ENCODE data around the gene ANXA8.

Gene ANXA8

GRCh38 chr10:47435081-47435480, 48.8 kb downstream of the ANXA8 start:
- no peak overlapping the region for H3K27ac Mint-ChIP-seq
- H3K27me3 Mint-ChIP-seq (ENCODE audit: low read depth), result peaks cover 24% of the 10 kb centered on the region
- peaks cover 28% of the 10 kb centered on the region for H3K9me3 Mint-ChIP-seq
- TF ChIP-seq CTCF (IDR thresholded peaks at IDR 0.05; ENCODE audit: unreplicated experiment in 3 of 3), result no peak
- no peaks in the 10 kb centered on the region for H3K36me3 Mint-ChIP-seq (ENCODE audit: low read depth)
- no peaks in the 10 kb centered on the region for H3K4me1 Mint-ChIP-seq
- no peak overlapping the region for H3K4me3 Mint-ChIP-seq

GRCh38 chr10:47425813-47426419, 58.0 kb downstream of the ANXA8 start:
- peaks cover 14% of the 10 kb centered on the region for H3K27me3 Mint-ChIP-seq (ENCODE audit: low read depth)
- no peak overlapping the region for H3K4me3 Mint-ChIP-seq
- no peak overlapping the region for H3K27ac Mint-ChIP-seq
- no peaks in the 10 kb centered on the region for H3K4me1 Mint-ChIP-seq
- no peaks in the 10 kb centered on the region for H3K36me3 Mint-ChIP-seq (ENCODE audit: low read depth)
- peaks cover 16% of the 10 kb centered on the region for H3K9me3 Mint-ChIP-seq
- no peak for TF ChIP-seq CTCF (IDR thresholded peaks at IDR 0.05; ENCODE audit: unreplicated experiment in 3 of 3)

- H3K4me3 Mint-ChIP-seq, result no peak overlapping the region
- peaks cover 12% of the 10 kb centered on the region for H3K9me3 Mint-ChIP-seq
- no peak for TF ChIP-seq CTCF (IDR thresholded peaks at IDR 0.05; ENCODE audit: unreplicated experiment in 3 of 3)
- no peaks in the 10 kb centered on the region for H3K4me1 Mint-ChIP-seq
- peaks cover 8% of the 10 kb centered on the region for H3K27me3 Mint-ChIP-seq (ENCODE audit: low read depth)
- H3K27ac Mint-ChIP-seq, result no peak overlapping the region
- H3K36me3 Mint-ChIP-seq (ENCODE audit: low read depth), result no peaks in the 10 kb centered on the region
Observed at GRCh38 chr10:47424231-47424630, 59.7 kb downstream of the ANXA8 start.

GRCh38 chr10:47423476-47423875, 60.4 kb downstream of the ANXA8 start:
- no peak overlapping the region for H3K27ac Mint-ChIP-seq
- peaks cover under 1% of the 10 kb centered on the region for H3K27me3 Mint-ChIP-seq (ENCODE audit: low read depth)
- no peak overlapping the region for H3K4me3 Mint-ChIP-seq
- no peaks in the 10 kb centered on the region for H3K36me3 Mint-ChIP-seq (ENCODE audit: low read depth)
- peaks cover 4% of the 10 kb centered on the region for H3K9me3 Mint-ChIP-seq
- TF ChIP-seq CTCF (IDR thresholded peaks at IDR 0.05; ENCODE audit: unreplicated experiment in 3 of 3), result no peak
- H3K4me1 Mint-ChIP-seq, result no peaks in the 10 kb centered on the region

- H3K9me3 Mint-ChIP-seq, result no peaks in the 10 kb centered on the region
- H3K27me3 Mint-ChIP-seq (ENCODE audit: low read depth), result no peaks in the 10 kb centered on the region
- no peak overlapping the region for H3K27ac Mint-ChIP-seq
- no peaks in the 10 kb centered on the region for H3K4me1 Mint-ChIP-seq
- no peak overlapping the region for H3K4me3 Mint-ChIP-seq
- no peaks in the 10 kb centered on the region for H3K36me3 Mint-ChIP-seq (ENCODE audit: low read depth)
- TF ChIP-seq CTCF (IDR thresholded peaks at IDR 0.05; ENCODE audit: unreplicated experiment in 3 of 3), result no peak
Observed at GRCh38 chr10:47421057-47421952, 62.6 kb downstream of the ANXA8 start.

All from nephron (organoid).